Osteoblast (primary cell): ENCODE measurements around the gene NEU2. TPM values are rescaled to one million over a fixed set of nuclear protein-coding genes. Genes with fewer than 3 reads are reported as not detected.

Experiments used
- DNase-seq: peaks from one replicate; pipeline ENCODE4 v3.0.0; 2011; ENCODE audit warnings: low spot score, mixed read lengths; ENCODE audit not compliant: insufficient read length; ENCODE audit errors: missing footprints
- H2AFZ ChIP-seq: 2 replicates; pipeline ENCODE4 v1.6.0; 2011; ENCODE audit warnings: mild to moderate bottlenecking, low read length
- H3K27ac ChIP-seq: 2 replicates; pipeline ENCODE4 v1.5.1; 2011; ENCODE audit warnings: mild to moderate bottlenecking, low read depth, low read length, moderate library complexity
- H3K27me3 ChIP-seq: 2 replicates; pipeline ENCODE4 v1.6.0; 2012; ENCODE audit warnings: mild to moderate bottlenecking, control low read depth, inconsistent platforms, low read length, moderate library complexity; ENCODE audit not compliant: insufficient read depth
- H3K36me3 ChIP-seq: 2 replicates; pipeline ENCODE4 v1.5.1; 2011; ENCODE audit warnings: mild to moderate bottlenecking, low read length, control low read depth, moderate library complexity; ENCODE audit not compliant: insufficient read depth
- H3K4me1 ChIP-seq: 2 replicates; pipeline ENCODE4 v1.5.1; 2011; ENCODE audit warnings: mild to moderate bottlenecking, low read length, control low read depth, moderate library complexity; ENCODE audit not compliant: insufficient read depth
- H3K4me2 ChIP-seq: 2 replicates; pipeline ENCODE4 v1.6.0; 2011; ENCODE audit warnings: mild to moderate bottlenecking, low read length; ENCODE audit not compliant: insufficient read depth
- H3K4me3 ChIP-seq: fragments of 200-600 bp; sonication (generic); 3 replicates; pipeline ENCODE4 v1.5.1; 2012; ENCODE audit warnings: mild to moderate bottlenecking, low read length, inconsistent platforms; ENCODE audit not compliant: insufficient read depth
- H3K79me2 ChIP-seq: 2 replicates; pipeline ENCODE4 v1.6.0; 2012; ENCODE audit warnings: mild to moderate bottlenecking, low read length, control low read depth, inconsistent platforms; ENCODE audit not compliant: insufficient read depth
- H3K9me3 ChIP-seq: 2 replicates; pipeline ENCODE4 v1.5.1; 2011; ENCODE audit warnings: low read depth, low read length, control low read depth
- H4K20me1 ChIP-seq: 2 replicates; pipeline ENCODE4 v1.6.0; 2012; ENCODE audit warnings: mild to moderate bottlenecking, low read length, control low read depth; ENCODE audit not compliant: insufficient read depth
- CTCF ChIP-seq: IDR thresholded peaks from 2 replicates; pipeline ENCODE4 v1.5.1; 2011; ENCODE audit warnings: mild to moderate bottlenecking, low read depth, low read length, moderate library complexity; ENCODE audit errors: extremely low read depth
- total RNA-seq: library from RNA; depleted of rRNA; stranded (reverse); fragments of >200 nt; gene quantifications from 2 replicates; pipeline ENCODE4 v1.2.3, GENCODE V29; 2012

NEU2 gene
- total RNA-seq, 1 donor = not detected

GRCh38 chr2:233023761-233024410, 8.6 kb upstream of the NEU2 start:
- no peak for DNase-seq
- no peaks in the 10 kb centered on the region for H3K79me2 ChIP-seq
- H3K27me3 ChIP-seq = no peaks in the 10 kb centered on the region
- no peaks in the 10 kb centered on the region for H3K36me3 ChIP-seq
- H3K4me1 ChIP-seq = peaks cover 15% of the 10 kb centered on the region
- H3K4me2 ChIP-seq = no peak overlapping the region
- H3K27ac ChIP-seq = no peak overlapping the region
- H4K20me1 ChIP-seq = no peaks in the 10 kb centered on the region
- H2AFZ ChIP-seq = no peak overlapping the region
- H3K4me3 ChIP-seq = no peak overlapping the region
- no peaks in the 10 kb centered on the region for H3K9me3 ChIP-seq
- TF ChIP-seq CTCF = no peak

GRCh38 chr2:233025706-233026105, 6.8 kb upstream of the NEU2 start:
- Histone ChIP-seq H4K20me1 (no peaks in the 10 kb centered on the region), H3K27ac (no peak overlapping the region), H3K4me2 (no peak overlapping the region), H3K9me3 (no peaks in the 10 kb centered on the region), H3K4me1 (peaks cover 19% of the 10 kb centered on the region), H3K27me3 (no peaks in the 10 kb centered on the region), H3K4me3 (no peak overlapping the region), H3K36me3 (no peaks in the 10 kb centered on the region), H3K79me2 (no peaks in the 10 kb centered on the region), H2AFZ (no peak overlapping the region)
- no peak for DNase-seq
- no peak for TF ChIP-seq CTCF

- no peak for DNase-seq
- H3K9me3 ChIP-seq = no peaks in the 10 kb centered on the region
- H3K4me1 ChIP-seq = peaks cover 19% of the 10 kb centered on the region
- H3K79me2 ChIP-seq = no peaks in the 10 kb centered on the region
- TF ChIP-seq CTCF = no peak
- peak overlapping the region; percentile 54 for H3K4me2 ChIP-seq
- no peaks in the 10 kb centered on the region for H4K20me1 ChIP-seq
- H3K27ac ChIP-seq = no peak overlapping the region
- no peaks in the 10 kb centered on the region for H3K36me3 ChIP-seq
- peak overlapping the region; percentile 16 for H2AFZ ChIP-seq
- H3K4me3 ChIP-seq = no peak overlapping the region
- no peaks in the 10 kb centered on the region for H3K27me3 ChIP-seq
Observed at GRCh38 chr2:233026198-233026813, 6.2 kb upstream of the NEU2 start.

- H4K20me1 ChIP-seq = no peaks in the 10 kb centered on the region
- H3K27ac ChIP-seq = peak overlapping the region; percentile 67
- no peak for DNase-seq
- no peaks in the 10 kb centered on the region for H3K79me2 ChIP-seq
- TF ChIP-seq CTCF = no peak
- no peak overlapping the region for H3K4me2 ChIP-seq
- peaks cover 32% of the 10 kb centered on the region for H3K4me1 ChIP-seq
- no peaks in the 10 kb centered on the region for H3K9me3 ChIP-seq
- H3K4me3 ChIP-seq = no peak overlapping the region
- no peaks in the 10 kb centered on the region for H3K36me3 ChIP-seq
- no peak overlapping the region for H2AFZ ChIP-seq
- no peaks in the 10 kb centered on the region for H3K27me3 ChIP-seq
Observed at GRCh38 chr2:233029321-233029720, 3.2 kb upstream of the NEU2 start.
